Hippocampal formation (tissue), 2 donors: ENCODE data around the gene LILRB2.
"Not testable (repeated sequence)": the region's sequence is repeated elsewhere in the genome, so short reads cannot be mapped to it uniquely, and the experiment has no call there.

ENCODE experiments used
- DNase-seq, 2 donors: peaks; one replicate each; lab custom pipeline; 2025; lab: John Stamatoyannopoulos, UW

The LILRB2 gene

DNA sequence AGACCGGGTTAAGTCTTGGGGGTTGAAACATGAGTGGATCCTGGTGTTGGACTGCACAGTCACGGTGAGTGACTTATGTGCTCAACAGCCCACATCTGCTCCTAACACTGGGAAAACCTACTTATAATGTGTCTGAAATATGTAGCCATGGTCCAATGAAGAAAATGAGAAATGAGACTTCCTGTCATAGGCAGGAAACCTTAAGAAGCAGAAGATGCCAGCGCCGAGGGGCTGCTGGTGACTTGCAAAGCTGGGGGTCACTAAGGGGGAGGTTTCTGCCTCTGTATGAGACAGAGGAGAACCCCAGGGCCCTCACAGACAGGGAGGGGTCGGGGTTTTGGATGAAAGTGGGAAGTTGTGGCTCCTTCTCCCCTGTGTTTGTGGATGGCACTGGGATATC, 8.7 kb downstream of the LILRB2 start:
- not testable (repeated sequence) for DNase-seq

DNA sequence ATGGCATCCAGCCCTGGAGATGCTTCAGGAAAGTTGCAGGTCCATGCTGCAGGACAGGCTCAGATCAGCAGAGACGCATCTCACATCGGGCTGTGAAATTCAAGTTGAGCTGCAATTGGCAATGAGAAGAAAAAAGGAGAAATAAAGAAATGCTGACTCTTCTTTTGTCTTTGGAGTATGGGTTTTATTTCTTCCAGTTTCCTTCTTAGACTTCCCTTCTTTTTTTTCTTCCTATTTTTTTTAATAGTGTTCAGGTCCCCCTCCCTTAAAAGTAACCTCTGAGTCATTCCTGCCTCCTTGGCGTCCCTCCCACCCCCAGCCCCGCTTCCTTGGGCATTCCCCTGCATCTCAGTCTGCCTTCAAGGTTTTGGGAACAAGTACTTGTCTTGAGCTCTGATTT, 9.3 kb downstream of the LILRB2 start:
- not testable (repeated sequence) for DNase-seq

DNA sequence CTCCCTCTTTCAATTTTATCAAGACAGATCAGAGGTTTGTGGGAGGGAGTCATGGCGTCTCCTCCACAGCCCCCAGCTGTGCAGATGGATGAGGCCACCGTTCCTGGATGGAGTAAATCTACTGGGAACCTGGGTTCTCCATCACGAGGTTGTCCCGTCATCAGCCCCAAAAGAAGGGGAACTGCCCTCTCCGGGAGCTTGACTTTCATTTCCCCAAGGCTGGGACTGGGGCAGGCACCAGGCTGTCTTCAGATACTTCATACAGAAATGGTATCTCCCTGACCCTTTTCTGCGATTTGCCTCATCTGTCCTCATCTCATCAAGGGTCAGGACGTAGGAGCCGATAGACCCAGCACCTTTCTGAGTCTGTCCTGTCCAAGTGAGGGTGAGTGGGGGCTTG, 9.8 kb downstream of the LILRB2 start:
- no peak for DNase-seq

DNA sequence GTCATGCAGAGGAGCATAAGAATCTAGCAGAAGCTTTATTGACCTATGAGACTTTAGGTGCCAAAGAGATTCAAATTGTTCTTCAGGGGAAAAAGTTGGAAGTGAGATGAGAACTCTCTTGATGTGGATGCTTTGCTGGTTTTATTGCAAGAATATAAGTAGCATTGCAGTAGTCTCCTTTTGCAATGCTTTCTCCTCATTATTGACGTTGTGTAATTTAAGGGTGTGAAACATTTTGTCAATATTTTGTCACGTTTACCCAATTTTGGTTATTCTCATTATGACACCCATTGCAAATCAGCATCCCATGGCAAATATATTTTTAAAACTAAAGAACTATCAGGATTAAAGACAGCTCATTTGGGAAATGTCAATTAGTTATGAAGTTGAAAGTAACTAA, 12.0 kb downstream of the LILRB2 start:
- no peak for DNase-seq

DNA sequence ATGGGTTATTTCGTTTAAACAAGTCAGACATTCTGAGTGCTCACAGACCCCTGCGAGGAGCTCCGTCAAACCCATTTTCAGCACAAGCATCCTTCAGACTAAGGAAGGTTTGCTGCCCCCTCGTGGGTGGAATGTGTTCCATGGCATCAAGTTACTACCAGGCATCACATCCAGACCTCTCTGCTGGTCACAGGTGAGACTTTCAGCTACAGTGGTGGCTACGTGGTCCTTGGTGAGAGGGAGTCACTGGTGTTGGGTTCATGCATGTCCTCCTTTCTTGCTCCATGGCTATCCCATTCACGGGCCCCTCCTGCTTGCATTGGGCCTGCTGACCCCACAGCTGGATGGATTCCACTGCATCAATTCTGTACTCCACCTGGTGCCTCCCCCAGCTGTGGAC, 14.8 kb downstream of the LILRB2 start:
- DNase-seq: no peak

DNA sequence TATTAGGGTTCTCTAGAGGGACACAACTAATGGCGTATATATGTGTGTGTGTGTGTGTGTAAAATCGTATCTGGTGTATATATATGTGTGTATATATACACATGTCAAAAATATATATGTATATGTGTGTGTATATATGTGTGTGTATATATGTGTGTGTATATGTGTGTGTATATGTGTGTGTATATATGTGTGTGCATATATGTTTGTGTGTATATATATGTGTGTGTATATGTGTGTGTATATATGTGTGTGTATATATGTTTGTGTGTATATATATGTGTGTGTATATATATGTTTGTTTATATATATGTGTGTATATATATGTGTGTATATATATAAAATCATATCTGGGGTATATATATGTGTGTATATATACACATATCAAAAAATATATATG, 18.4 kb downstream of the LILRB2 start:
- no peak for DNase-seq

DNA sequence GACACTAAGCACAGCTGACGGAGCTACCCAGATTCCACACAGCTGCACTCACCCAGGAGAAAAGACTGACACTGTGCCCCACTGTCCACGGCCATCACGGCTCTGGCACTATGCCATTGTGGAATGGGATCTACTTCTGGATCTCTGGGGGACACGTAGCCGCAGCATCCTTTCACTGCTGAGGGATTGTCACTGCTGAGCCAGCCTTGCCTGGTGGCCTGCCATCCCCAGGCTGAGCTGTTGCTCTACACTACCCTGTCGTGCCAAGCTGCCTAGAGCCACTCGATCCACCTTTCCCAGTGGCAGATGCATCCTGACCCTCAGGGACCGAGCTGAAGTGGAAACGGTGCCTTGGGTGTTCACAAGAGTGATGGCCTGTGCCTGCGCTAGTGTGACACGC, 18.8 kb downstream of the LILRB2 start:
- no peak for DNase-seq

DNA sequence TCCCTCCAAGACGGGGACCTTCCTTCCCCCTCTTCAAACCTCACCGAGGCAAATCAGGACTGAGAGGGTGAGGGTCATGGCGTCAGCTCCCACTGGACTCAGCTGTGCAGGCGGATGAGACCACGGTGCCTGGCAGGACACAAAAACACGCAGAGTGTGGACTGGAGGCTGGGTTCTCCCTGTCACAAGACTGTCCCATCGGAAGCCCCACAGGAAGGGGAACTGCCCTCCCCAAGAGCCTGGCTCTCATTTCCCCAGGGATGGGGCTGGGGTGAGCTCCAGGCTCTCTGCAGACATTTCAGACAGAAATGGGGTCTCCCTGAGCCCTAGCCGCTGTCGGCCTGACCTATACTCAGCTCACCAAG, 23.8 kb downstream of the LILRB2 start, which contains the start of gene LILRB5:
Gene LILRB5, minus strand, starts transcription at position 158 of the 365 bp plus-strand sequence. Its CDS starts 80 bp downstream, at position 78.
- no peak for DNase-seq

DNA sequence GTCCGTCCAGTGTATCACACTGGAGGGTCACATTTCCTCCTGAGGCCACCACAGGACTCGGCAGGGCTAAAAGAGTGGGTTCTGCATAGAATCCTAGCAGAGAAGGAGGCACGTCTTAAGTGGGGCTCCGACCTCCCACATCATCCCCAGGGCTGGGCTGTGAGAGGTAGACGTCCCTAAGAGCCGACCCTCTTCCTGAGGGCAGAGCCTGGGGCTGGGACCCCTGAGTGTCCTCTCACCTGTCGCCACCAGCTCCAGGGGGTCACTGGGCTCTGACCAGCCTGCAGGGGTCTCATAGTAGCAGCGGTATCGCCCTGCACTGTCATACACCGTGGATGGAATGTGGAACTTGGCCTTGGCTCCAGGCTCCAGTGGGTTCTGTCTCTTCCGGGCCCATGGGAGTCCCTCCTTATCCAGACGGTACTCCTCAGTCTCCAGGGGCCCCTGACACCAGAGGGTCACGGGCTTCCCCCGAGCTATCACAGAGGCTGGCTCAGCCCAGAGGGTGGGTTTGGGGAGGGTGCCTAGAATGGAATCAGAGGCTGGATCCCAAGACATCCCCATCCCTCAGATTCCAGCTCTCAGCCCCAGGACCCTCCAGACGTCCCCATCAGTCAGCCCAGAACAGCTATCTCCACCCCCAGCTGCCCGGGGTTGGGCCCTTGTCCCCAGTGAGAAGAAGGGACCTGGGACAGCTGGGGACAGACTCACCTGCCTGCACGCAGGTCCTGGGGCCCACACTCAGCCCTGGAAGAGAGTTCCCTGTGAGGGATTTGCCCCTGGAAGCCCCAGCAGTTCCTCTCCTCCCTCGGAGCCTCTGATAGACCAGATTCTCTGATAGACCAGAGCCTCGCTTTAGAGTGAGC, 24.4 kb downstream of the LILRB2 start:
- no peak for DNase-seq

DNA sequence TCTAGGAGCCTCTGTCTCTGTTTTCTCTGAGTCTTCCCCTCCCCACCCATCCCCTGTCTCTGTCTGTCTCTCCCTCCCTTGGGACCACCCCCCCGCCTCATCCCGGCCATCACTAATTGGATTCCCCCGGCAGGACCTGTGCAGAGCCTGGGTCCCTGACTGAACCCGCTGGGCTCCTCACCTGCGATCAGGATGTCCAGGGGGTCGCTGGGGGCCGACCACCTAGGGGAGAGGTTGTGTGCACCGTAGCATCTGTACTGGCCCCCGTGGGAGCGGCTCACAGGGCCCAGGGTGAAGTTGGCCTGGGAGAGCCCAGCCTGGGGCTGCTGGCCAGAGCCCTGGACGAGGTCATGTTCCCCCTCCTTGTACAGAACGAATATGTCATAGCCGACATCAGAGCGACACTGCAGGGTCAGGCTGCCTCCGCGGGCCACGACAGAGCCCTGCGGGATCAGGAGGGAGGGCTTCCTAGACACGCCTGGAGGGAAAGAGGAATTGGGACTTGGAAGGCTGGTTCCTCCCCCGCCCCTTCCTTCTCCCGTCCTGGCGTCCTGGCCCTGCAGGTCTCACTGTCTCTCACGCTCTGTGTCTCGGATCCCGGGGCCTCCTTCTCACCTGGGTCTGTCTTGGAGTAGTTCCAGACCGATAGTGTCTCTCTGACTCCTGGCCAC, 25.7 kb downstream of the LILRB2 start:
- DNase-seq: no peak

DNA sequence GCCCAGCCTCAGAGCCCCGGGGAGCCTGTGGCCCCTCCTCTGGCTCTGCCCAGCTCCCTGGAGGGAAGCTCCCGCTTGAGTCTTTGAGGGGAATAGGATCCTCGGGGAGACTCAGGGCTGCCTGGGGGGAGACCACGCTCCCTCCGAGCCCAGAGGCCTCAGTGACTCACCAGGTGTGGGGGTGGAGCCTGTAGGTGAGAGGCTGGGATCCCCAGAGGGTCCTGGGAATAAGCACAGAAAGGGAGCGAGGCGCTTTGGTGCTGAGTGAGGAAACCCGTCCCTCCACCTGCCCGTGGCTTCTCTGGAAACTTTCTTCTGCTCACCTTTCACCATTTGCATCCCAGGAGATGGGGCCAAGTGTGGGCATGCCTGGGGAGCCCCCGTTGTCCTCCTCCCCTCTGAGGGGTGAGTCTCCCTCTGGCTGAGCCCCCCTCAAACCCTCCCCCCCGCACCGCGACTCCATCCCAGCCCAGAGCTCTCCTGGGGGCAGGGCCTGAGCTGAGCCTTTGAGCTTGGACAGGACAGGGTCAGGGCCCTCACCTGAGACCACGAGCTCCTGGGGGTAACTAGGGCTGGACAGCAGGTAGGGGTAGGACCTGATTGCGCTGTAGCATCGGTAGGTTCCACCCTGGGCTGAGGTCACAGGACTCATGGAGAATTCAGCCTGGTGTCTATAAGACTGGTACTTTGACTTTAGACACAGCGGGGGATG, 26.6 kb downstream of the LILRB2 start:
- DNase-seq: no peak

DNA sequence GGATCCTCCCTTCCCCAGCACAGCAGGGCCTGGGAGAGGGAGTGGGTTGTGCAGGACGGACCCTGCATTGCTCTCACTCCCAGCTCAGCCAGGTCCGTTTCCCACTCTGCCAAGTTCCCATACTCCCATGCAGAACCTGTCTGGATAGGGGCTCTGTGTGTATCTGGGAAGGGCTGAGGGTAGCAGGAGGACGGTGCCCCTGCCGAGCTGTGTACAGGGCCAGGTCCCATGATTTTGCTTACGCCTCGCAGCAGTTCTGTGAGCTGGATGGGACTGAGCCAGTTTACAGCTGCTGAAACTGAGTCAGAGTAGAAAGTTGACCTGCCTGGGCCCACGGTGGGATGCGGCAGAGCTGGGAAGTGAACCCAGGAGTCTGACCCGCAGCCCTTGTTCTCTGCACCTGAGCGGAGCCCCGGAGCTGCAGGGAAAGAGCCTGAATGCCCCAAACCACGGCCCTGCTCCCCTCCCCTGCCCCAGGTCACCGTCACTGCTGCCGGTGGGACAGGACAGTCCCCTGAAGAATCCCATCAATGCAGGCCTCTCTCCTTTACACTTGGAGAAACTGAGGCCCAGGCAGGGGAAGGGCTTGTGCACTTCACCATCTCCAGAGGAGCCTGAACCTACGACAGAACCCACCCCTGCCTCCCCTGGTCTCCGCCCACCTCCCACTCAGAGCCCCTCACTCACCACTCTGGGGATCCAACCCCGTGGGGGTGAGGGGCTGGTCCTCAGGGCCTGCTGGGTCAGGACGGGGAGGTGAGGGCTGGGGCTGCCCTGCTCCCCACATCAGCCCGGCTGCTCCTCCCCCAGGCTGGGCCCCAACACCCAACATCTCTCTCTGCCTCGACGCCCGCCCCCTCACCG, 27.3 kb downstream of the LILRB2 start:
- no peak for DNase-seq

DNA sequence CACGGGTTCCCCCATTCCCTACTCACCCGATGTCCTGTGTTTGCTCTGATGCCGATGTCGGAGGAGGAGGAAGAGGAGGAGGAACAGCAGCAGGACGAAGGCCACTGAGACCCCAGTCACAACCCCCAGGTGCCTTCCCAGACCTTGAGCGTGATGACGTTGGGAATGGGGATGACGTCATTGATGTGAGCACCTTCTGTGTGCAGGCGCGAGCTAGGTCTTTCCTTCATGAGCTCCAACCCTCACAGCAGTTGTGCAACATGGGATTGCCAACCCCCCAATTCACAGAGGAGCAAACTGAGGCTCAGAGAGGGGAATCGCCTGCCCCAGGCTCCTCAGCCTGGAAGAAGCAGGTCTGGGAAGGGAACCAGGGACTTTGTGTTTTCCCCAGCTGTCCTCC, 28.1 kb downstream of the LILRB2 start:
- no peak for DNase-seq

DNA sequence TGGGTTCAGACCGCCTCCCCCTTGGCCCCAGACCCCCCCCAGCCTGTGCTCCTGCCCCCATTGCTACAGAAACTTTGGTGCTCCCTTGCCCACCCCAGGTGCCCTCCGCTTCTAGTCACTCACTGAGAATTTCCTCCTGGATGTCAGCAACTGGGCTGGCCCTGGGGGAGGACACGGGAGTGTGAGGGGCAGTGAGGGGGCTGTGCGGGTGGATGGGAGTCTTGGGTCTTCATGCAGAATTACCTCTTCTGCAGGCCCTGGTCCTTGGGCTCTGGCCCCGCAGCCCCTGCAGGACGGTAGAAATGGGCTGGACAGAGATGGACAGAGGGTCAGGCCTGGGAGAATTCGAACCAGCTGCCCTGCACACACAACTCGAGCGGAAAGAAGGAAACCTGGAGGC, 28.7 kb downstream of the LILRB2 start:
- no peak for DNase-seq

DNA sequence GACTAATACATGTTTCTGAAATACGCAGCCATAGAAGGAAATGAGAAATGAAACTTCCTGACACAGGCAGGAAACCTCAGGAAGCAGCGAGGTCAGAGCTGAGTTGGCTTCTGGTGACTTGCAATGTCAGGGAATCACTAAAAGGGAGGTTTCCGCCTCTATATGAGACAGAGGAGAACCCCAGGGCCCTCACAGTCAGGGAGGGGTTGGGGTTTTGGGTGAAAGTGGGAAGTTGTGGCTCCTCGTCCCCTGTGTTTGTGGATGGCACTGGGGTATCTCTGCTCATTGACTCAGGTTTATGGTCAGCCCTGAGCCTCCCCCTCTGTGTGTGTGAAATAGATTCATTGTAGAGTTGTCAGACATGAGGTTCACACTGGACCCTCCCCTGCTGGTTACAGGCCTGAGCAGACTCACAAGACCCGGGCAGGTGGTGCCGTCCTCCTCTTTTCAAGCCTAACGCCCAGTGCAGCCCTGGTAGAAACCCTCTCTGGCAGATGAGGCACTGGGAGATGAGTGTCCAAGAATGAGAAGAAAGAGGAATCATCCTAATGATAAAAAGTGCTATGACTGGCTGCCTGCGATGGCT, 32.8 kb downstream of the LILRB2 start:
- DNase-seq: peak in 1 of 2 donors; percentile 15

DNA sequence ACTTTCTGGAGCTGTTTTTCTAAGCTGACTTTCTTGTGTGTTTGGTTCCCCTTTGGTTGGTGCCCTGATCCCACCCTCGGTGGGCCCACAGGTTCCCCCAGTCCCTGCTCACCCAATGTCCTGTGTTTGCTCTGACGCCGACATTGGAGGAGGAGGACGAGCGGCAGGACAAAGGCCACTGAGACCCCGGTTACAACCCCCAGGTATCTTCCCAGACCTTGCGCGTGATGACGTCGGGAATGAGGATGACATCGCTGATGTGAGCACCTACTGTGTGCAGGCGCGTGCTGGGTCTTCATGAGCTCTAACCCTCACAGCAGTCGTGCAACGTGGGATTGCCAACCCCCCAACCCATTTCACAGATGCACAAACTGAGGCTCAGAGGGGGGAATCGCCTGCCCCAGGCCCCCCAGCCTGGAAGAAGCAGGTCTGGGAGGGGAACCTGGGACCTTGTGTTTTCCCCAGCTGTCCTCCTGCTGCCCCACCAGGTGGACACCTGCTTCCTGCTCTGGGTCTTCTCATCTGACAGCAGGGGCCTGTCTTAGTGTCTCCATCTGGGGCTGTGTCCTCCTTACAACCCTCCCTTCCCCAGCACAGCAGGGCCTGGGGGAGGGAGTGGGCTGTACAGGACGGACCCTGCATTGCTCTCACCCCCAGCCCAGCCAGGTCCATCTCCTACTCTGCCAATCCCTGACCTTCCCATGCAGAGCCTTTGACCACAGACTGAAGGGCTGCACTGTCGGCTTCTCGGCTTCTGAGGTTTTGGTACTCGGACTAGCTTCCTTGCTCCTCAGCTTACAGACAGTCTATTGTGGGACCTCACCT, 33.6 kb downstream of the LILRB2 start:
- no peak for DNase-seq

DNA sequence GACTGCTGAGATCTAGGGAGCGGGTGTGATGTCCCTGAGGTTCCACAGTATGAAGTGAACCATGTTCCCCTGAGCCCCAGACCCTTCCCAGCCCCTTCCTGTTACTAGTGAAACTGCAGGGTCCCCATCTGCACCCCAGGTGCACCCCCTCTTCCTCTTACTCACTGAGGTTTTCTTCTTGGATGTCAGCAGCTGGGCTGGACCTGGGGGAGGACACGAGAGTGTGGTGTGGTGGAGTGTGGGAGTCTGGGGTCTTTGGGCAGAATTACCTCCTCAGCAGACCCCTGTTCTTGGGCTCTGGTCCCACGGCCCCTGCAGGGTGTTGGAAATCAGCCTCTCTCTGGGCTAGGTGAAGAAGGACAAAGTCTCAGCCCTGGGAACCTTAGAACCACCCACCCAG, 35.0 kb downstream of the LILRB2 start:
- no peak for DNase-seq

DNA sequence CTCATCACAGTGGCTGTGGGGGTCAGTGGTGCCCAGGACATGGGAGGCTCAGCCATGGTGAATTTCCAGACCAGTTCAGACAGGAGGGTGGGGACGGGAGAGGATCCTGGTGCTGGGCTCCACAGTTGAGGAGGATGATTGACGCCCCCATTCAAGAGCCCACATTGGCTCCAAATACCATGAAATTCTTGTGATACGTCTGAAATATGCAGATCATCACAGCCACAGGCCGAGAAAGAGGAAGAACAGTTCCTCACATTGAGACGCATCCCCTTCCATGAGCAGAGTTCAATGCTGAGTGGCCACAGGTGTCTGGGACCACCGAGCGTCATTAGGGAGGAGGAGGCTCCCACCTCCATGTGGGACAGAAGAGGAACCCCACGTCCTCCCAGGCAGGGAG, 37.1 kb downstream of the LILRB2 start:
- DNase-seq: not testable (repeated sequence)

DNA sequence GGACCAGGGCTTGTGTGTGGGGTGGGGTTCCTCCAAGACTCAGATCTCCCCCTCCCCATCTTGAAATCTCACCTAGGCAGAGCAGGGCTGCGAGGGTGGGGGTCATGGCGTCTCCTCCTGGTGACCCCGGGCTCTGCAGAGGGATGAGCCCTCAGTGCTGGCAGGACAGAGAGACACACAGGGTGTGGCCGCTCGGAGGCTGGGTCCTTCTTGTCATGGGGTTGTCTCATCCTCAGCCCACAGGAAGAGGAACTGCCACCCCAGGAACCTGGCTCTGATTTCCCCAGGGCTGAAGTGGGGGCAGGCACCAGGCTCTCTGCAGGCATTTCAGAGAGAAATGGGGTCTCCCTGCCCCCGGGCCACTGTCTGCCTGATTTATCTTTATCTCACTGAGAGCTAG, 38.3 kb downstream of the LILRB2 start, which contains the start of gene LILRA6:
Gene LILRA6, minus strand, starts transcription at position 145 of the 400 bp plus-strand sequence.
- DNase-seq: not testable (repeated sequence)

DNA sequence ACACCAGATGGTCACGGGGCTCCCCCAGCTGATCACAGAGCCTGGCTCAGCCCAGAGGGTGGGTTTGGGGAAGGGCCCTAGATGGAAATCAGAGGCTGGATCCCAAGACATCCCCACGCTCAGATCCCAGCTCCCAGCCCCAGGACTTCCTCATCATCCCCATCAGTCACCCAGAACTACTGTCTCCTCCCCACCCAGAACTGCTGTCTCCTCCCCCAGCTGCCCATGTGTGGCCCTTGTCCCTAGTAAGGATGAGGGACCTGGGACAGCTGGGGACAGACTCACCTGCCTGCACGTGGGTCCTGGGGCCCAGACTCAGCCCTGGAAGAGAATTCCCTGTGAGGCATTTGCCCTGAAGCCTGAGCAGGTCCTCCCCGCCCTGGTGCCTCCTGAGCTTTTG, 38.7 kb downstream of the LILRB2 start:
- not testable (repeated sequence) for DNase-seq
